Measurements from ENCODE around the gene PLCB4.

DNA sequence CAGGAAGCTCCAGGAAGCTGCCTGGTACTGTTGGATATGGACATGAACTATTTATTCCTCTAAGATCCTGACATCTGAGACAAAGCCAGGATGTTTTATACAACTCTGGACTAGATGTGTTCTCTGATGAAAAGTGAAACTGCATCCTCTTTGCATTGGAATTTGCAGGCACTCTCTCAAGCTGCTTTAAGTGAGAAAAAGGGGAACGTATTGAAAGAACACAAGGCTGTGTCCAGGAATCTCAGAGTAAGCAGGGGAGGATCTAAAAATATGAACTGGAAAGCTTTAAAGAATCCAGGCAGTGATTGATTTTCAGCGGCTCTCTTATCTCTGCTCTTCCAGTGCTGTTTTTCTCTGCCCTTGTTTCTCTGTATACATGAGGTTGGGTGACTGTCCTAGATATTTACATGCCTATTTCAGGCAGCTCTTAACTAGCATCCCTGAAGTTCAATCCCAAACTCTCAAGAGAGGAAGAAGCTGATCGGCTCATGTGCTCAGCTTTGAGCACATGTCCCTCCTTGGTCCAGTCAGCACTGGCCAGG, 193.8 kb downstream of the PLCB4 start:
- TF ChIP-seq, protein P1, sequence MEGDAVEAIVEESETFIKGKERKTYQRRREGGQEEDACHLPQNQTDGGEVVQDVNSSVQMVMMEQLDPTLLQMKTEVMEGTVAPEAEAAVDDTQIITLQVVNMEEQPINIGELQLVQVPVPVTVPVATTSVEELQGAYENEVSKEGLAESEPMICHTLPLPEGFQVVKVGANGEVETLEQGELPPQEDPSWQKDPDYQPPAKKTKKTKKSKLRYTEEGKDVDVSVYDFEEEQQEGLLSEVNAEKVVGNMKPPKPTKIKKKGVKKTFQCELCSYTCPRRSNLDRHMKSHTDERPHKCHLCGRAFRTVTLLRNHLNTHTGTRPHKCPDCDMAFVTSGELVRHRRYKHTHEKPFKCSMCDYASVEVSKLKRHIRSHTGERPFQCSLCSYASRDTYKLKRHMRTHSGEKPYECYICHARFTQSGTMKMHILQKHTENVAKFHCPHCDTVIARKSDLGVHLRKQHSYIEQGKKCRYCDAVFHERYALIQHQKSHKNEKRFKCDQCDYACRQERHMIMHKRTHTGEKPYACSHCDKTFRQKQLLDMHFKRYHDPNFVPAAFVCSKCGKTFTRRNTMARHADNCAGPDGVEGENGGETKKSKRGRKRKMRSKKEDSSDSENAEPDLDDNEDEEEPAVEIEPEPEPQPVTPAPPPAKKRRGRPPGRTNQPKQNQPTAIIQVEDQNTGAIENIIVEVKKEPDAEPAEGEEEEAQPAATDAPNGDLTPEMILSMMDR (IDR thresholded peaks at IDR 0.05) = no peak
- no peak for TF ChIP-seq POLR2A (IDR thresholded peaks at IDR 0.05)

All from adrenal gland (tissue), 5 donors.